Measurements from ENCODE around the gene APOL1. TPM values are rescaled to one million over a fixed set of nuclear protein-coding genes. Genes with fewer than 3 reads are reported as not detected.

APOL1 gene
- polyA plus RNA-seq, 1 of the 3 experiments (the other 2 are of a cell fraction) = 0.56 TPM

DNA sequence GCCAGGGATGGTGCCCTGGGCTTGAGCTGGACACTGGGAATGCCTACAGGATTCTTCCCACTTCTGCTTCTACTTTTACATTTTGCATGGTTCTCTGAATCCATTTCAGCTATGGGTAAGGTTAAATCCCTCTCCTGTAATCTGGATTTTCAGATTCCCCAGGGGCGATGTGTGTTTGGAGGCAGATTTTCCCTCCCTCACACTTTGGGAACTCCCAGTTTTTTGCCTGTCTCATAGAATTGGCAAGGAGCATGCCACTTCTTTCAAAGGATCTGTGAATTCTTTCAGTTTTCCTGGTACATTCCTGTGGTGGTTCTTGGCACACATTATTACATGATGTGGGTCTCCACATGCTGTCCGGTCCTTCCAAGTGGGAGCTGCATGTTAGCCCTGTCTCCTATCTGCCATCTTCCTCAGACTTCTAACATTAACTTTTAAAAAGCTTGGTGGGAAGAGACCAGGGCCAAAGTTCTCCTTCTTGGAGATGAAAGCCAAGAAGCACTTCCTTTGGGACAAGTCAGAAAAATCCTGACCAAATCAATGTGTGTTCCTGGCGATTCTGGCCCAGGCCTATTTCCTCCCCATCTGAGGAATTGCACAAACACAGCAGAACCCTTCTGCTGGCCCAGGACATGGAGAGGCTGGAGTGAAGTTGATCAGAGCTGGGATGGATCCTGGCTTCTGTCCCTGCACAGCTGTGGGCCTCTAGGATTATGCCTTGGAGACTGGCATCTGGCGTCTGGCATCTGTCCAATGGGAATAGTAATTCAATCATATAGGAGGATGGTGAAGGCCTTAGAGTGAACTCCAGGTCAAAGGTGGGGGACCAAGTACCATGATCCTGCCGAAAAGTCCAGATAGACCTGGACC, 8.2 kb upstream of the APOL1 start:
- H2AFZ ChIP-seq (ENCODE audit: low read depth) = no peak overlapping the region
- no peaks in the 10 kb centered on the region for H3F3A ChIP-seq (replicated peaks; ENCODE audit: insufficient read depth)
- H3K4me2 ChIP-seq = no peak overlapping the region
- H3K9me3 ChIP-seq = no peaks in the 10 kb centered on the region
- H3K36me3 ChIP-seq (replicated peaks in 1 of 2; ENCODE audit: control insufficient read depth in 1 of 2, insufficient read depth in 2 of 2, low read length in 1 of 2) = no peaks in the 10 kb centered on the region
- POLR2A ChIA-PET = no interaction called here
- H3K4me3 ChIP-seq (ENCODE audit: low read depth in 2 of 2, low read length in 1 of 2) = no peak overlapping the region
- DNase-seq = no peak
- peaks cover 0 to 2% of the 10 kb centered on the region in 2 experiments; a peak in 1 of 4 replicates for H3K4me1 ChIP-seq (ENCODE audit: control insufficient read depth in 1 of 2, insufficient read depth in 2 of 2, low read depth in 1 of 2, low read length in 1 of 2)
- WGBS (ENCODE audit: low lambda C conversion rate) = 77% methylated on average over 5 of the region's 5 CpGs
- no peak overlapping the region for H3K9ac ChIP-seq
- TF ChIP-seq EP300 (IDR thresholded peaks at IDR 0.05; ENCODE audit: borderline replicate concordance in 1 of 2, low read depth in 1 of 2, low read length in 1 of 2) (no peak), RFX5 (IDR thresholded peaks at IDR 0.05; ENCODE audit: low read length) (no peak), USF2 (IDR thresholded peaks at IDR 0.05; ENCODE audit: borderline replicate concordance, low read depth, low read length) (no peak), NRF1 (IDR thresholded peaks at IDR 0.05; ENCODE audit: low read depth, low read length) (no peak)
- H3K79me2 ChIP-seq (ENCODE audit: insufficient read depth) = no peaks in the 10 kb centered on the region
- no peak overlapping the region for H3K27ac ChIP-seq (ENCODE audit: low read depth in 2 of 2, low read length in 1 of 2)
- CTCF ChIA-PET = interaction anchor here (0.7 to 1.5 kb wide), 5 partner anchors 17 to 191 kb away, joined by 3 to 6 read pairs (median 4); no protein-coding TSS in a partner anchor
- no peaks in the 10 kb centered on the region for H3K27me3 ChIP-seq (ENCODE audit: insufficient read depth)
- H4K20me1 ChIP-seq (ENCODE audit: insufficient read depth) = no peaks in the 10 kb centered on the region
- H3K9me2 ChIP-seq = no peaks in the 10 kb centered on the region

DNA sequence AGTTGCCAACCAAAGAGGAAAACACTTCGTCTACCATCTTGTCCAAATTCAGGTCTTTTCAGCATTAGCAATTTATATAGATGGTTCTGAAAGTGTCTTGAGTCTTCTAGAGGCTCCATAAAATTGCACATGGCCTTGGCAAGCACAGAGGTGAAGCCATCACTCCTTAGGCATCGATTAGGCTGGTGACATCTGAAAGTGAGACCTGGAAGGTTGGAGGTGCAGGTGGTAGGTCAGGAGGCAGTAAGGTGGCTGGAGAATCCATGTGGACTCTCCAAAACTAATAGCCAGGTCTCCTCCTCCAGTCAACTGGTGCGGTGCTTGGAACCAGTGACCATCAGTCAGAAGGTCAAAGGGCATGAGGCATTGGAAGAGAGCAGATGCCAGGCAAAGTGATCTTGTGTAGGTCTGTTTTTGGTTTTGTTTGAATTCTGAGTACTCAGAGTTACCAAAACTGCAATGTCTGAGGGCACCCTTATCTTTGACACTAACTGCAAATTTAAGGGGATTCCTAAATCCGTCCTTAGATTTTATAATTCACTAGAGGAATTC, 7.1 kb upstream of the APOL1 start:
- POLR2A ChIA-PET = no interaction called here
- no peaks in the 10 kb centered on the region; a peak in 1 of 4 replicates for H3K4me1 ChIP-seq (ENCODE audit: control insufficient read depth in 1 of 2, insufficient read depth in 2 of 2, low read depth in 1 of 2, low read length in 1 of 2)
- CTCF ChIA-PET = no interaction called here
- H3K36me3 ChIP-seq (replicated peaks in 1 of 2; ENCODE audit: control insufficient read depth in 1 of 2, insufficient read depth in 2 of 2, low read length in 1 of 2) = no peaks in the 10 kb centered on the region
- 61% methylated on average over 4 of the region's 4 CpGs for WGBS (ENCODE audit: low lambda C conversion rate)
- no peak for TF ChIP-seq JUND (IDR thresholded peaks at IDR 0.05)
- TF ChIP-seq SIN3A (IDR thresholded peaks at IDR 0.05; ENCODE audit: borderline replicate concordance, low read depth, low read length) = no peak
- TF ChIP-seq FOSL2 (IDR thresholded peaks at IDR 0.05; ENCODE audit: borderline replicate concordance, low read depth) = no peak
- TF ChIP-seq RFX5 (IDR thresholded peaks at IDR 0.05; ENCODE audit: low read length) = no peak
- TF ChIP-seq EP300 (IDR thresholded peaks at IDR 0.05; ENCODE audit: borderline replicate concordance in 1 of 2, low read depth in 1 of 2, low read length in 1 of 2) = no peak
- TF ChIP-seq, protein P1, sequence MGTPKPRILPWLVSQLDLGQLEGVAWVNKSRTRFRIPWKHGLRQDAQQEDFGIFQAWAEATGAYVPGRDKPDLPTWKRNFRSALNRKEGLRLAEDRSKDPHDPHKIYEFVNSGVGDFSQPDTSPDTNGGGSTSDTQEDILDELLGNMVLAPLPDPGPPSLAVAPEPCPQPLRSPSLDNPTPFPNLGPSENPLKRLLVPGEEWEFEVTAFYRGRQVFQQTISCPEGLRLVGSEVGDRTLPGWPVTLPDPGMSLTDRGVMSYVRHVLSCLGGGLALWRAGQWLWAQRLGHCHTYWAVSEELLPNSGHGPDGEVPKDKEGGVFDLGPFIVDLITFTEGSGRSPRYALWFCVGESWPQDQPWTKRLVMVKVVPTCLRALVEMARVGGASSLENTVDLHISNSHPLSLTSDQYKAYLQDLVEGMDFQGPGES (IDR thresholded peaks at IDR 0.05; ENCODE audit: low read depth, low read length) = no peak
- no peak for TF ChIP-seq SMC3 (IDR thresholded peaks at IDR 0.05; ENCODE audit: low read depth, low read length)
- no peak for TF ChIP-seq USF2 (IDR thresholded peaks at IDR 0.05; ENCODE audit: borderline replicate concordance, low read depth, low read length)
- no peak for TF ChIP-seq REST (IDR thresholded peaks at IDR 0.05; ENCODE audit: low read depth, low read length)
- TF ChIP-seq RAD21 (IDR thresholded peaks at IDR 0.05; ENCODE audit: low read length) = no peak
- no peak for TF ChIP-seq MEF2A (IDR thresholded peaks at IDR 0.05; ENCODE audit: borderline replicate concordance, low read depth)
- no peaks in the 10 kb centered on the region for H3K9me2 ChIP-seq
- H3K9ac ChIP-seq = no peak overlapping the region
- H3K79me2 ChIP-seq (ENCODE audit: insufficient read depth) = no peaks in the 10 kb centered on the region
- H3K27me3 ChIP-seq (ENCODE audit: insufficient read depth) = no peaks in the 10 kb centered on the region
- H3F3A ChIP-seq (replicated peaks; ENCODE audit: insufficient read depth) = no peaks in the 10 kb centered on the region
- no peak overlapping the region for H3K4me2 ChIP-seq
- no peak overlapping the region for H3K4me3 ChIP-seq (ENCODE audit: low read depth in 2 of 2, low read length in 1 of 2)
- H4K20me1 ChIP-seq (ENCODE audit: insufficient read depth) = no peaks in the 10 kb centered on the region
- H3K9me3 ChIP-seq = no peaks in the 10 kb centered on the region
- H3K27ac ChIP-seq (ENCODE audit: low read depth in 2 of 2, low read length in 1 of 2) = no peak overlapping the region
- DNase-seq = no peak
- H2AFZ ChIP-seq (ENCODE audit: low read depth) = no peak overlapping the region
